PC-9 (cell line): ENCODE measurements around the gene RGS6. TPM values are rescaled to one million over a fixed set of nuclear protein-coding genes. Genes with fewer than 3 reads are reported as not detected.

Experiments used
- BruUV-seq: library from RNA; stranded (reverse); fragments of 400-500 nt; replicated peaks from 2 replicates; lab custom pipeline; 2021; lab: Mats Ljungman, UMichigan
- CTCF ChIA-PET: fragments of 300-600 bp; sonication (Branson Sonifier 250); formaldehyde crosslinking; loops from one replicate; lab custom pipeline; 2022; ENCODE audit warnings: antibody characterized with exemption; lab: Charles Lee
- POLR2A ChIA-PET: fragments of 300-600 bp; sonication (Branson Sonifier 250); formaldehyde crosslinking; loops from one replicate; lab custom pipeline; 2022; ENCODE audit warnings: antibody characterized with exemption; ENCODE audit not compliant: unreplicated experiment; lab: Charles Lee
- DNase-seq, 2 experiments: peaks; one replicate each; pipeline versions ENCODE4 v3.0.0 to v3.0.0-alpha.2; 2015 to 2022; ENCODE audit warnings: mixed read lengths in 1 of 2
- H2AFZ ChIP-seq: fragments of 200-600 bp; sonication (generic); 2 replicates; pipeline ENCODE4 v1.8.1; 2017; ENCODE audit warnings: antibody characterized with exemption
- H3F3A ChIP-seq: fragments of 200-600 bp; sonication (generic); 2 replicates; pipeline ENCODE4 v1.8.1; 2017; ENCODE audit warnings: antibody characterized with exemption, mild to moderate bottlenecking, low read depth; ENCODE audit not compliant: insufficient read depth
- H3K27ac ChIP-seq: fragments of 200-600 bp; sonication (generic); 2 replicates; pipeline ENCODE4 v1.6.1; 2016; ENCODE audit warnings: mixed run types
- H3K27me3 ChIP-seq: fragments of 200-600 bp; sonication (generic); 2 replicates; pipeline ENCODE4 v1.6.1; 2016; ENCODE audit warnings: low read depth, mixed run types; ENCODE audit not compliant: insufficient read depth
- H3K36me3 ChIP-seq: fragments of 200-600 bp; sonication (generic); 2 replicates; pipeline ENCODE4 v1.6.1; 2016; ENCODE audit warnings: low read depth, mixed run types
- H3K4me1 ChIP-seq: fragments of 200-600 bp; sonication (generic); replicated peaks from 2 replicates; pipeline ENCODE4 v1.6.1; 2016; ENCODE audit warnings: mixed run types; ENCODE audit not compliant: insufficient read depth
- H3K4me2 ChIP-seq: fragments of 200-600 bp; sonication (generic); 2 replicates; pipeline ENCODE4 v1.6.1; 2017; ENCODE audit warnings: mixed run types
- H3K4me3 ChIP-seq: fragments of 200-600 bp; sonication (generic); 2 replicates; pipeline ENCODE4 v1.6.1; 2016; ENCODE audit warnings: mixed run types
- H3K79me2 ChIP-seq: fragments of 200-600 bp; sonication (generic); 2 replicates; pipeline ENCODE4 v1.6.1; 2017; ENCODE audit warnings: low read depth, mixed run types
- H3K9me2 ChIP-seq: fragments of 200-600 bp; sonication (generic); 2 replicates; pipeline ENCODE4 v1.8.1; 2017; ENCODE audit warnings: mild to moderate bottlenecking; ENCODE audit not compliant: insufficient read depth
- H3K9me3 ChIP-seq: fragments of 200-600 bp; sonication (generic); 2 replicates; pipeline ENCODE4 v1.8.1; 2016; ENCODE audit warnings: low read depth; ENCODE audit not compliant: insufficient read depth
- H4K20me1 ChIP-seq: fragments of 200-600 bp; sonication (generic); 2 replicates; pipeline ENCODE4 v1.8.1; 2017; ENCODE audit not compliant: insufficient read depth
- EZH2 ChIP-seq: fragments of 200-600 bp; sonication (generic); IDR thresholded peaks from 2 replicates; pipeline ENCODE4 v1.8.0; 2017; ENCODE audit warnings: antibody characterized with exemption, low read depth
- intact Hi-C: fragments of 100-400 bp; cut with micrococcal nuclease; formaldehyde crosslinking; loops from one replicate; pipeline ENCODE4 v1.10.0; 2022; ENCODE audit not compliant: unreplicated experiment
- total RNA-seq: library from RNA; stranded (reverse); gene quantifications from 2 replicates; pipeline ENCODE4 v1.2.3, GENCODE V29; 2021
- TF ChIP-seq, protein P1 (sequence below): fragments of 200-600 bp; sonication (generic); conservative IDR thresholded peaks from 2 replicates; pipeline ENCODE4 v1.6.1; 2017; ENCODE audit warnings: mixed run types, antibody characterized with exemption, mild to moderate bottlenecking, moderate library complexity

Gene RGS6
- total RNA-seq, 1 experiment from 2014 or later, result not detected

DNA sequence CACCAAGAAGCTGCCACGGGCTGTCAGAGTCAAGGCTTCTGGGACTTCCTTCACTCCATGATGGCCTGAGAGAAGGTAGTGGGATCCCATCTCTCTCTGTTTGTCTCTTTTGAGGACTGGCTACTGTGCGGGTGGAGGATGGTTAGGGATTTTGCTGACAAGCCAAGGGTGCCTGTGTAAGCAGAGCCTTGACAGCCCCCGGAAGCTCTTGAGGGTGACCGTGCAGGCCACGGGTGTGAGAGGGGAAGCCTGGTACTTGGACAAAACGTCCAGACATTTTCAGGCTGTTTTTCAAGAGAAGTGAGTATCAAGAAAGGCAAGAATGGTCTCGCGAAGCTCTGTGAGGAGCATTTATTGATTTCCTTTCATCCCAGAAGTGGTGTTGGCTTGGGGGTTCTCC, 609.3 kb downstream of the RGS6 start:
- CTCF ChIA-PET, result no interaction called here
- Histone ChIP-seq H3K9me2 (no peaks in the 10 kb centered on the region), H3K9me3 (no peaks in the 10 kb centered on the region), H3K36me3 (no peaks in the 10 kb centered on the region), H3K4me1 (no peaks in the 10 kb centered on the region), H2AFZ (no peak overlapping the region), H3K27me3 (peaks cover 91% of the 10 kb centered on the region), H3K79me2 (no peaks in the 10 kb centered on the region), H4K20me1 (no peaks in the 10 kb centered on the region), H3K4me3 (no peak overlapping the region), H3K4me2 (no peak overlapping the region), H3K27ac (no peak overlapping the region), H3F3A (no peaks in the 10 kb centered on the region)
- no TSS peak for BruUV-seq
- POLR2A ChIA-PET, result no interaction called here
- intact Hi-C loops, result no loop called here
- TF ChIP-seq, protein P1, sequence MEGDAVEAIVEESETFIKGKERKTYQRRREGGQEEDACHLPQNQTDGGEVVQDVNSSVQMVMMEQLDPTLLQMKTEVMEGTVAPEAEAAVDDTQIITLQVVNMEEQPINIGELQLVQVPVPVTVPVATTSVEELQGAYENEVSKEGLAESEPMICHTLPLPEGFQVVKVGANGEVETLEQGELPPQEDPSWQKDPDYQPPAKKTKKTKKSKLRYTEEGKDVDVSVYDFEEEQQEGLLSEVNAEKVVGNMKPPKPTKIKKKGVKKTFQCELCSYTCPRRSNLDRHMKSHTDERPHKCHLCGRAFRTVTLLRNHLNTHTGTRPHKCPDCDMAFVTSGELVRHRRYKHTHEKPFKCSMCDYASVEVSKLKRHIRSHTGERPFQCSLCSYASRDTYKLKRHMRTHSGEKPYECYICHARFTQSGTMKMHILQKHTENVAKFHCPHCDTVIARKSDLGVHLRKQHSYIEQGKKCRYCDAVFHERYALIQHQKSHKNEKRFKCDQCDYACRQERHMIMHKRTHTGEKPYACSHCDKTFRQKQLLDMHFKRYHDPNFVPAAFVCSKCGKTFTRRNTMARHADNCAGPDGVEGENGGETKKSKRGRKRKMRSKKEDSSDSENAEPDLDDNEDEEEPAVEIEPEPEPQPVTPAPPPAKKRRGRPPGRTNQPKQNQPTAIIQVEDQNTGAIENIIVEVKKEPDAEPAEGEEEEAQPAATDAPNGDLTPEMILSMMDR, result no peak
- TF ChIP-seq EZH2, result no peak
- no peak for DNase-seq

- Histone ChIP-seq H3K36me3 (no peaks in the 10 kb centered on the region), H3K4me1 (no peaks in the 10 kb centered on the region), H3K4me3 (no peak overlapping the region), H3K79me2 (no peaks in the 10 kb centered on the region), H3K27me3 (peaks cover 96% of the 10 kb centered on the region), H3K4me2 (no peak overlapping the region), H3K27ac (no peak overlapping the region), H3K9me3 (no peaks in the 10 kb centered on the region), H3K9me2 (no peaks in the 10 kb centered on the region), H4K20me1 (no peaks in the 10 kb centered on the region), H2AFZ (no peak overlapping the region), H3F3A (no peaks in the 10 kb centered on the region)
- ChIA-PET POLR2A (no interaction called here), CTCF (no interaction called here)
- intact Hi-C loops, result no loop called here
- TF ChIP-seq, protein P1, result no peak
- BruUV-seq, result no TSS peak
- no peak for DNase-seq
Measured at GRCh38 chr14:72543341-72543740, 611.1 kb downstream of the RGS6 start.

- DNase-seq, result no peak
- Histone ChIP-seq H3K27ac (no peak overlapping the region), H3K79me2 (no peaks in the 10 kb centered on the region), H3K9me3 (no peaks in the 10 kb centered on the region), H3K4me3 (no peak overlapping the region), H3K27me3 (peaks cover 96% of the 10 kb centered on the region), H3F3A (no peaks in the 10 kb centered on the region), H3K4me1 (no peaks in the 10 kb centered on the region), H3K9me2 (no peaks in the 10 kb centered on the region), H3K4me2 (no peak overlapping the region), H4K20me1 (no peaks in the 10 kb centered on the region), H3K36me3 (no peaks in the 10 kb centered on the region), H2AFZ (no peak overlapping the region)
- TF ChIP-seq EZH2, result no peak
- TF ChIP-seq, protein P1, result no peak
- CTCF ChIA-PET, result no interaction called here
- POLR2A ChIA-PET, result no interaction called here
- no TSS peak for BruUV-seq
- intact Hi-C loops, result no loop called here
Measured at GRCh38 chr14:72544615-72545387, 612.6 kb downstream of the RGS6 start.
